Measurements from ENCODE around the gene GCM1.

DNA sequence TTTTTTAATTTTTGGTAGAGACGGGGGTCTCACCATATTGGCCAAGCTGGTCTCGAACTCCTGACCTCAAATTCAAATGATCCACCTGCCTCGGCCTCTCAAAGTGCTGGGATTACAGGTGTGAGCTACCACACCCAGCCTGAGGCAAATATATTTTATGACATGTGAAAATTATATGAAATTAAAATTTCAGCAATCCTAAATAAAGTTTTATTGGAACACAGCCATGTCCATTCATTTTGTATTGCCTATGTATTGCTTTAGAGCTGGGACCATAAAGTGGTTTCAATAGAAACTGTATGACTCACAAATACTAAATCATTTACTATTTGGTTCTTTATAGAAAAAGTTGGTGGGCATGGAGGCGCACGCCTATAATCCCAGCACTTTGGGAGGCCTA, 32.0 kb upstream of the GCM1 start:
- TF ChIP-seq EZH2 (IDR thresholded peaks at IDR 0.05) (no peak), POLR2AphosphoS5 (IDR thresholded peaks at IDR 0.05; ENCODE audit: borderline replicate concordance, low read depth, low read length) (no peak), FOXP2 (optimal IDR thresholded peaks at IDR 0.05; ENCODE audit: control extremely low read depth, extremely low read length, insufficient read depth) (no peak)

All from SK-N-MC (cell line).